Middle frontal gyrus (tissue), 1 donor: ENCODE results near the gene MYT1.
"Not testable (repeated sequence)": the region's sequence is repeated elsewhere in the genome, so short reads cannot be mapped to it uniquely, and the experiment has no call there.

Source experiments
- DNase-seq: peaks from one replicate; pipeline ENCODE4 v3.0.0-alpha.2; 2015; ENCODE audit warnings: low spot score; ENCODE audit errors: extremely low spot score

Gene MYT1

DNA sequence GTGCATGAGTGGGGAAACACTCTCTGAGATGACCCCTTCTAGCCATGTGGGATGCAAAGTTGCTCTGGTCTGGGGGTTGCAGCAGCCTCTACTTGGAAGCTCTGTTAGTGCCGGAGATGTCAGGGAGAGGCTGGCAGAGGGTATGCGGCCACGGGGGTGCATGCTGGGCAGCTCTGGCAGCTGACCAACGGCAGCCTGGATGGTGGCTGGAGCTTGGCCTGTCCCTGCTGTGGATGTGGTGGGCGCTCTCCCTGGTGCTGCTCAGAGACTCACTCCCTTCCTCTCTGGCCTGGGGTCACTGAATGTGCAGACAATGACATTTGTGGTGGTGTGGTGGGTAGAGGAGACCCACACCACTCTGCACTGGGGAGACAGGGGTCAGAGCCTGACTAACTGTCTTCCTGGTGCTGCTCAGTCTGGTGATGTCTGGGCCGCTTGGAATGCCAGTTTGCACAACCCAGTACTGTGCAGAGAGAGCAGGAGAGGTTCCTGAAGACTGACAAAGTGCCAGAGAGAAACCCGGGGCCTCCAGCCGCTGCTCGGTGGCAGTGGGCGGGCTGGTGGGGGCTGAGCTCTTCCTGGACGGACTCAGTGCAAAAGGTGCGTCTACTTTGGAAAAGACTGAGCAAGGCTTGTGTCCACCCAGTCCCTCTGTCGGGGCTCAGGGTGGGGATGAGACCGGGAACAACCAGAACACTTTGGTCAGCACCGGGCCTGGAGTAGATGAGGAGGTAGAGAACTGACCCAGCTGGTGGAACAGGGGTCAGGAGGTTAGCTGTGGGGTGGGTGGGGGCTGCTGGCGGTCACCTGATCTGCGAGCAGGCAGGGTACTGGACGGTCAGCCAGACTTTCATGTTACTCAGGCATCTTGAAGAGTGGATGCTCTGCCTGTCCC, 2.7 kb downstream of the MYT1 start:
- DNase-seq: no peak

DNA sequence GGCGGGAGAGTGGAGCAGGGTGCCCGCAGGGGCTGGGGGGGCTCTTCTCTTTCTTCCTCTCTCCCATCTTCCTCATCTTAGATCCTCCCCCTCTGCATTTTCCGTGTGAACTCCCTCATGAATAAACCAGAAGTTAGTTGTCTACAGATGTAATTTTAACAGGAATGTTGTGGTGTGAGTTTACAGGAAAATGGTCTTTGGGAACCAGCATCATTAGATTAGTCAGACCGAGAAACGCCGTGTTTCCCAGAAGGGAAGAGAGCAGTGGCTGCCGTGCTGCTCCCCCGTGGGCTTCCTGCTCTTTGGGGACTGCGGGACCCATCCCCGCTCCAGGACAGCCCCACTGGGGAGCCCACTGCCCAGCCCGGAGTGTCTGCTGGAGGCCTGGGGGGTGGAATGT, 3.4 kb downstream of the MYT1 start:
- DNase-seq: no peak

DNA sequence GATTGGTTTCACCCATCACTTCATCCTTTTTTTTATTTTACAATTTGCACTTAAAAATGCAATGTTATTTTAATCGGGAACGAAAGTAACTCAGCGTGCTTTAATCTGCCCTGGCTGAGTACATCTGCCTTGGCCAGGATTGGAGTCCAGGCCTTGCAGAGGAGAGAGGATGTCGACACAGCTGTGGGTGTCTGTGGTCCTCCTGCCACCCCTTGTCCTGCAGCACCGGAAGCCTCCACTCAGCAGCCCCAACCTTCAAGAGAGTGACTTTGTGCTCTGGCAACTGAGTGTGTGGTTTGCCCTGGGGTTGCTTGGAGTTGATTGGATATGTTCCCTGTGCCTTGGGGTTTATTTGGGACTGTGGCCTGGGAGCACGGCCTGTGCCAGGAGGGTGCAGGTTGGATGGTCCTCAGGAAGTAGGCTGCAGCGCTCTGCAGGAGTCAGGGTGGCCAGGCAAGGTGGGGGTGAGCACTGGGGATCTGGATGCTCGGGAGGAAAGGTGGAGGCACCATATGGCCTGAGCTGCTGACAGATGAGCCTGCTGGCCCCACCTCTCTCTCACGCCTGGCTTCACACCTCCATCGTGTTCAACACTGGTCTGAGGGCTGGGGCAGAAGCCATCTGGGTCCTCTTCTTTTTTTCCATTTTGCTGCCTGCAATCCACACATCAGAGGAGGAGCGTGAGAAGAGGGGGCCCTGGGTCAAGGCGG, 4.3 kb downstream of the MYT1 start:
- DNase-seq: no peak

DNA sequence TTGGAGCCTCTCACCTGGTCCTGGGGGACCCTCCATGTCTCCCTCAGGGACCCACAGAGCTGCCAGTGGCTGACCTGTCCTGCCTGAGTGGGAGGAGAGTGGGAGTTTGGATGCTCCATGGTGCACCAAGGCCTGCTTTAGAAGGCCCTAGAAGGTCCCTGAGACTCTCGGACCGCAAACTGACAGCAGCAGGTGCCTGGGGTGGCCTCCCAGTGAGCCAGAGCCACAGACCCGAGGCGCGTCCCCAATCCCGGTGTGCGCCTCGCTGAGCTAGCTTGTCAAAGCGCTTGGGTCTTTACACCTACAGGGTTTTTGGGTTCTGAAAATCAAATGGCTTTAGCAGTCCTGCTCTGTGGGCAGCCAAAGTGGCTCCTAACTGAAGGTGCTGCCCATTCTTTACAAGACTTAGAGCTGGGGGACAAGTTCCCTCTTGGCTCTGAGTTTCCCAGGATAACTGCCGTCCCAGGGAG, 4.9 kb downstream of the MYT1 start:
- DNase-seq: no peak

DNA sequence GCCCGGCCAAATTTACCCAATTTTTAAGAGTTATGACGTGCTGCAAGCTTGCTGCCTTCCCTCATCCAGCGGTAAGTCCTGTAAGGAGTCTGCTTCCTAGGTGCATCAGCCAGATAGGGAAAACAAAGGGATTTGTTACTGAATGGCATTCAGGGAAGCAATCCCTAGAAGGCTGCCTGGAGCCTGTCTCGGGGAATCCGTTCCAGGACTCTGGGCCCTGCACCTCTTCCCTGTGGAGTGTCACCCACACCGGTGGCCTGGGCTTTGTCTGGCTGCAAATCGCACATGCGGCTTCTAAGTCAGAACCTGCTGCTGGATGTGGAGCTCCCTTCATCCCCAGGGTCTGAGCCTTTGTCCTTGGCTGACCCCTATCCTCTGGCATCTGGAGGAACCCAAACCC, 7.0 kb downstream of the MYT1 start:
- DNase-seq: no peak

DNA sequence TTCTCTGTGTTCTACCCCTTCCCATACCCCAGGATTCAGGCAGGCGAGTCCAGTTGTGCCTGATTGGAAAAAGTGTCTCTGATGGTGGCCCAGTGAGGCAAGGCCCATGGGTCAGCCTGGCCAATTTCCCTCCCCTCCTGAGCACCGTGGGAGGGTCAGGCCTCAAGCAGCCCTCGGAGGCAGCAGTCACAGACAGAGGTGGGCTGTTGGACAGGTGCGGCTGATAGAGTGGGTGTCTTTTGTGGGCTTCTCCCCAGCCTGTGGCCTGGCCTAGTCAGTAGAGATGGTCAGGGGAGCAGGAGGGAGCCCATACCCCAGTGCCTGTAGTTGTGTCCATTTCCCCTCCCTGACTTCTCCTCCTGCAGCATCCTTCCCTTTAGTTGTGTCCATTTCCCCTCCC, 8.9 kb downstream of the MYT1 start:
- no peak for DNase-seq

DNA sequence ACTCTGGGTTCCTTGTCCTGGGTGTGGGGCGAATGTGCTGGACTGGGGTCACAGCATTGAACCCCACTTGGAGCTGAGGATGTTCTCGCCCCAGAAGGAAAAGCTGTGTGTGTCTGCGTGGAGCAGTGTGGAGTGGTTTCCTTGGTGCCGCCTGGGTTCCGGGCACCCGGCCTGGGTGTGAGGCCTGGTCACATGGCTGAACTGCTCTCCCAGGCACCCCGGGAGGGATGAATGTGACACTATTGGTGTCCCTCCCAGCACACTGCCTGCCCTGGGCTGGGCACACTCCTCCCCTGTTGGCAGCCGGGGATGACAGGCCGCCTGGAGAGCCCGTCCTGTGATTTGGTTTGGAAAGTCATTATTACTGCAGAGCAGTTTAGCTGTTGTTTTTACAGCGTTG, 12.3 kb downstream of the MYT1 start:
- no peak for DNase-seq

DNA sequence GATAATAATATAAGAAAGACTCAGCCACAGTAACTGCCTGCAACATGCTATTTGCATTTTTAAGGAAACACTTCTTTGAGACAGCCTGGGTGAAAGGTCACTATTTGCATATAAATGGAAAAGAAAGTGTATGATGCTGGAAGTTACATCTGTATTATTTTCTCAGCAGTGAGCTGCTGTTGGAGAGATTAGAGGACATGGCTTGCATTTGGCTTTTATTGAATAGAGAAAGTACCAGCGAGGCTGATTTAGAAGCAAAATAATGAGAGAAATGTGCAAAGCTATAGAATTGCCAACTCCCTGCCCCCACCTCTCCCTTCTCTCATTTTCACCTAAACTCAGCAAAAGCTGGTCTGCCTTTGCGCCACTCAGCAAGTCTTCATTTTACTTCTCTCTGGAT, 12.7 kb downstream of the MYT1 start:
- no peak for DNase-seq

DNA sequence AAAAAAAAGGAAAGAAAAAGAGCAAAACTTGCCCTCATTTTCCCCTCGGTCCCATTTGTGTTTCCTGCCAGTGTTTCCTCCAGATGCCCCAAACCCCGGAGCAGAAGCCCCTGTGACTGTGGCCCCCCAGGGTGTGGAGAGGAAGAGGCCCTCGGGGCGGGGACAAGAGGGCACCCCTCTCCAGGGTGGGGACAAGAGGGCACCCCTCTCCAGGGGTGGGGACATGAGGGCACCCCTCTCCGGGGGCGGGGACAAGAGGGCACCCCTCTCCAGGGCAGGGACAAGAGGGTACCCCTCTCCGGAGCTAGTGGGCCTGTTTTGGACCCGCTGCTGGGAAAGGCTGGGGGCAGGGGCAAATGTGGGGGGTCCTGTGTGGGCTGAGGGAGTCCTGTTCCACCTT, 13.1 kb downstream of the MYT1 start:
- no peak for DNase-seq

DNA sequence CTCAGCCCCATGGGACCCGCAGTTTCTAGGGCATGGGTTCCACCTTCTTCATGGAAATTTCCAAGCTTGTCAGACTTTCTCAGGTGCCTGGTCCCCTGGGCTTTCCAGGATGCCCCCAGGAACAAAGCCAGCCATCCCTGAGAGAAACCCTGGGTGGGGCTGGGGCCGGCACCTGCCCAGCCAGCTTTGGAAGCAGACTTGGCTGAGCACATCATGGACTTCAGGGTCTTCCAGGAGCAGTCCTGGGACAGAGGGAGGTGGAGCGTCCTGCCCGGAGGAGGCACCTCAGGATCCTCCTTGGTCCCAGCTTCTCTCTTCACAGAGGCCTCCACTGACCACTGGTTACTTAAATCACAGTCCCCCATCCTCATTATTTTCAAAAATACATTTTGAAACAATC, 13.5 kb downstream of the MYT1 start:
- DNase-seq: no peak

DNA sequence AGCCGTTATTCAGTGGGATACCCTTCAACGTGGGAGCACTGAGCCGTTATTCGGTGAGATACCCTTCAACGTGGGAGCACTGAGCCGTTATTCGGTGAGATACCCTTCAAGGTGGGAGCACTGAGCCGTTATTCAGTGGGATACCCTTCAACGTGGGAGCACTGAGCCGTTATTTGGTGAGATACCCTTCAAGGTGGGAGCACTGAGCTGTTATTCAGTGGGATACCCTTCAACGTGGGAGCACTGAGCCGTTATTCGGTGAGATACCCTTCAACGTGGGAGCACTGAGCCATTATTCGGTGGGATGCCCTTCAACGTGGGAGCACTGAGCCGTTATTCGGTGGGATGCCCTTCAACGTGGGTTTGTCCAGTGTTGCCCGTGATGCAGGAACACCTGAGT, 14.7 kb downstream of the MYT1 start:
- DNase-seq: not testable (repeated sequence)

DNA sequence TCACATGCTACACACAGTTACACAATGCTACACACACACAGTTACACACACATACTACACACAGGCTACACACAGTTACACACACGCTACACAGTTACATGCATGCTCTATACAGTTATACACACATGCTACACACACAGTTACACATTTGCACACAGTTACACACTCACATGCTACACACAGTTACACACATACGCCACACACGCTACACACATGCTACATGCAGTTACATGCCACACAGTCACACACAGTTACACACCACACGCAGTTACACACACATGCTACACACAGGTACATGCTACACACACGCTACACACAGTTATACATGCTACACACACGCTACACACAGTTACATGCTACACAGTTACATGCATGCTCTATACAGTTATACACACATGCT, 15.6 kb downstream of the MYT1 start:
- no peak for DNase-seq

DNA sequence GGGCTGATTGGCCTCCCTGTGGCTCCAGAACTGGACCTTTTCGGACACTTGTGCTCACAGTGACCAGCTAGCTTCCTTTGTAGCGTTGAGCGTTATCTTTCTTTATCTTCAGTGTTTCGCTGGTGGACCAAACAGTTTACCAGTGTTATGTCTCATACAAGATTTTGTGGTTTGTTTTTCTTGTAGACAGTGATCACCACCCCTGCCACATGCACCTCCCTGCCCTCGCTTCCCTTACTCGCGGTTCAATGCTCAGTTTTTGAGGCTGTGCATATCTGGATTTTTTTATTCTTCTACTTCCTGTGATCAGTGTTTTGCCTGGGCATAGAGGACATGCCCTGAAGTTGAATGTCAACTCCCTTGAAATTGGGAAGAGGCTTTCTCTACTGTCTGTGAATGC, 16.4 kb downstream of the MYT1 start:
- no peak for DNase-seq

DNA sequence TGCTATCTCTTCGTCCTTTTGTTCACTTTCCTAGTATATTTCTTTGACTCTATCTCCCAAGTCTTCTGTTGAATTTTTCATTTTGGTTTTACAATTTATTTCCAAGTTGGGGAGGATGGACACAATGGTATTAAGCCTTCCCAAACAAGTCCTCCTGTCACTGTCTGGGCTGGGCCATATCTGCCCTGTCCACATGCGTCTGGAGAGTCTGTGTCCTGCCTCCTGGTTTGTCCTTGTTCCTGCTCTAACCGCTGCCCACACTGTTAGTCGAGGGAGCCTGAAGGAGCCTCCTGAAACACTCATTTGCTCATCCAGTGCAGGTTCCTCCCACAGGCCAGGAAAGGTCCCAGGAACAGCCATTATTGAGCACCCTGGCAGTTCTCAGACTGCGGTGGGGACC, 17.1 kb downstream of the MYT1 start:
- no peak for DNase-seq

DNA sequence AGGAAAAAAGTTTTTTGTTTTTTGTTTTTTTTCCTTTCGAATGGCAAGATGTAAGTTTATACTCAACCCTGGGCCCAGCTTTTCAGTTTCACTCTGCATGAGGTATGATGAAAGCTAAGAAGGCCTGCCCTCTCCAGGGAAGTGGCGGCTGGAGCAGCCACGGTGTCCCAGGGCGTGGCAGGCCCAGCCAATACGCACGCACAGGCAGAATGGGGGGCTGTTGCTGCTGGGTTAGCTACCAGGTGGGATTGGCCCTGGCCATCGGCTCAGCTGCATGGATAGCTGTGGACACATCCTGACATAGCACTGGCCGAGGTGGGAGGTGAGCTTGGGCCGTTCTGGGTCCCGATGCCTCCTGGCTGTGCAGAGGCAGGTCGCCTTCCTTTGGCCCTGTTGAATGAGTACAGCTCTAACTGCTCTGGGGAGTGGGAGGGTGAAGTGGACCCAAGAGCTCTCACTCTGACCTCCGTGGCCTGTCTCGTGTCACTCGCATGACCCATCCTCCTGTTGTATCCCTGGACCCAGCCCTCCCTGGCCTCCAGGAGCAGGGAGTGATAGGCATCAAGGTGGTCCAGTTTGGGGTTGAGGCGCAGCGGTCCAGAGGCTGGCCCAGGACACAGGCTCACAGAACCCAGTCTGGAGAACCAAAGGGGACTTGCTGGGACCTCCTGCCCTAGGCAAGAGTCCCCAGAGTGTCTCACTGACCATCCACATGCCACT, 18.1 kb downstream of the MYT1 start:
- no peak for DNase-seq

DNA sequence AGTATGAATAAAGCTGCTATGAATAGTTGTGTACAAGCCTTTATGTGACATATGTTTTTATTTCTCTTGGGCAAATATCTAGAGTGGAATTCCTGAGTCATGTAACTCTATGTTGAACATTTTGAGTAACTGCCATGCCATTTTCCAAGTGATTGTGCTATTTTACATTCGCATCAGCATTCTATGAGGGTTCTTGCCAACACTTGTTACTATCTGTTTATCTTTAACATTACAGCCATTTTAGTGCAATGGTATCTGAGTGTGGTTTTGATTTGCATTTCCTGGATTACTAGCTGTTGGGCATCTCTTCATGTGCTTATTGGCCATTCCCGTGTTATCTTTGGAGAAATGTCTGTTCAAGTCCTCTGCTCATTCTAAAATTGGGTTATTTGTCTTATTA, 19.1 kb downstream of the MYT1 start:
- DNase-seq: no peak

DNA sequence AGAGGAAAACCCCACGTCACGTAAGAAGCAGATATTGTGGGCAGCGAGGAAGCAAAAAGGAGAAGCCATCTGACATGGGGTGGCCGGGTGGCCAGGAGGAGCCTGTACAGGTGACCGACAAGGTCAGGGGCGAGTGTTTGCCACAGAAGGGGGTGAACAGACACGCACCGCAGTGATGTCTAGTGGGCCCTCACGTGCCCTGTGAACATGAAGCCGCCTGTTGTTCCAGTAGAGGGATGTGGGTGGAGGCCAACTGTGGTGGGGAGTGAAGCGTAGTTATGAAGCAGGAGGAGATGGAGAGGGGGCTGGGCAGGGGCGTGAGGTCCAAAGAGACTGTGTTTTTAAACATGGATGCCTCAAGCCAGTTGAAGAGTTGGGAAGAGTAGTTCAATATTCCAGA, 20.5 kb downstream of the MYT1 start:
- no peak for DNase-seq

DNA sequence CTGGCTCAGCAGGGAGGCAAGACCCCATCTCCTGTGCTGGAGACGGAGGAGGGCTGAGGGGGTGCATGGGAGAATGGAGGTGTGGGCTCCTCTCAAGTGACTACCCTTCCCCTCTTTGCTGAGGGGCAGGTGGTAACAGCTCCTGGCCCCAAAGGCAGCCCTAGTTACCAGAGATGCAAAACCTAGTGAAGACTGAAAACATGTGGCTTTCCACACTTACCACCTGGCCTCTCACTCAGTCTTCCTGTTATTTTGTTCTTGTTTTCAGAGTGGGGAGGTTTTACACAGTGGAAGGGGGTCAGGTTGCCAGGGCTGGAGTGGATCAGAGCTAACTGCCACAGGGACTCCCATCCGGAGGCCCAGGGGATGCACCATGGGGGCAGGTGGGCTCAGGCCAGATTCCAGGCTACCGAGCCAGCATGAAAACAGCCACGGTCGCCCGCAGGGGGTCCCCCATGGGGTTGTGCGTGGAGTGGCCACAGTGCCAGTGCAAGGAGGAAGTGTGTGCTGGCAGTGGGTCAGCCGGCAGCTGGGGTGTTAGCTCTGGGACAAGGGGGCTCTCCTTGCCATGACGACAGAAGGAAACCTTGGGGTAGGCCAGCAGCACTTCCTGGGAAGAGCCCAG, 21.1 kb downstream of the MYT1 start:
- DNase-seq: no peak

DNA sequence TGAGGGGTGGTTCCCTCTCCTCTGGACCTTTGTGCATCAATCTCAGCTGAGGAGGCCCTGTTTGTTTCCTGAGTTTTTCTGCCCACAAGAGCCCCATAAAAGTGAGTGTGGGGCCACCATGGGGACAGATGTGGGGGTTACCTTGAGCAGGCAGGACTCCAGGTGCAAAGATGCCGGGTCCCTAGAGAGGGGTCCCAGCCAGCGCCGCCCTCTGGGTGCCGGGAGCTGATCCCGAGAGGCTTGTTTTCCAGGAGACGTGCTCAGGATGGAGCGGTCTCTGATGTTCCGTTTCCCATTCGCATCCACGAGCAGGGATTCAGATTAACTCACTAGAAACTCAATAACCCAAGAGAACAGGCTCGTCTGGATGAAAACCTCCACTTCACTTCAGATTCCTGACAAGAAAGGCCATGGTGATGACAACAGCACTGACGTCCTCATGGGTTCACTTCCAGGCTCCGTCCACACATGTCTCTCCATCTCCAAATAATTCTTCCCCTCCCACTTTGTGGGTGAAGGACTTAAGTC, 21.9 kb downstream of the MYT1 start:
- DNase-seq: no peak

DNA sequence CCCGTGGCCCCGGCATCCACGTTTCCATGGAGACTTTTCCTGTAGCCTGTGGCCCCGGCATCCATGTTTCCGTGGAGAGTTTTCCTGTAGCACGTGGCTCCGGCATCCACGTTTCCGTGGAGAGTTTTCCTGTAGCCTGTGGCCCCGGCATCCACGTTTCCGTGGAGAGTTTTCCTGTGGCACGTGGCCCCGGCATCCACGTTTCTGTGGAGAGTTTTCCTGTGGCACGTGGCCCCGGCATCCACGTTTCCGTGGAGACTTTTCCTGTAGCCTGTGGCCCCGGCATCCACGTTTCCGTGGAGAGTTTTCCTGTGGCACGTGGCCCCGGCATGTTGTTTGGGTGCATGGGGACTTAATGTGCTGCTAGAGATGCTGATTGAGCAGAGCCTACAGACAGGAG, 23.0 kb downstream of the MYT1 start:
- not testable (repeated sequence) for DNase-seq

DNA sequence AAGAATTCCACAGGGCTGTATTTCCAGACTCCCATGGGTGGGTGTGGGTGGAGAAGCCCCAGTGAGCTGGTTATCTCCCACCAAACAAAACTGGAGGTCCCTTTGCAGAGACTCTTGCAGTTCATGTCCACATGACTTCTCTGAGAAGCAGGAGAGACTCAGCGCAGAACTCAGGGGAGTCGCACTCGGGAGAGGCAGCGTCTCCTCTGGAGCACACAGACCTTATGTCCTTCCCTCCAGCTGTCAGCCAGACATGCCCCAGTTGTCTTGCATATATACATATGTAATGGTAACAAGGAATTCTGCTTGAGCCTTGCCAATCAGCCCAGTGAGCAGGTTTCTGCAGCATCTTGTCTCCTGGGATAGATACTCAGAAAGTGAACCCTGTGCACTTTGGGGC, 23.8 kb downstream of the MYT1 start:
- DNase-seq: no peak
